ENCODE measurements around the gene MMP24. TPM values are rescaled to one million over a fixed set of nuclear protein-coding genes. Genes with fewer than 3 reads are reported as not detected.

The MMP24 gene
- total RNA-seq, 3 donors from 2014 or later = 0.80 to 2.5 (median 0.98) TPM

- no peaks in the 10 kb centered on the region for H3K9me3 ChIP-seq
- intact Hi-C loops (cut with DNase I; ENCODE audit: low total_unique reads) = no loop called here
- H3K27ac ChIP-seq = peak overlapping the region; percentile 83 to 93
- peaks cover 4% of the 10 kb centered on the region for H3K36me3 ChIP-seq
- peaks cover 0 to 9% of the 10 kb centered on the region in 2 donors for H3K4me1 ChIP-seq
- DNase-seq (ENCODE audit: low spot score in 2 of 2) = no peak
- H3K27me3 ChIP-seq = no peaks in the 10 kb centered on the region
- peak overlapping the region; percentile 64 to 93 (median 90) for H3K4me3 ChIP-seq
- TF ChIP-seq POLR2A (IDR thresholded peaks at IDR 0.05) (no peak), POLR2AphosphoS5 (IDR thresholded peaks at IDR 0.05) (no peak), CTCF (IDR thresholded peaks at IDR 0.05) (no peak)
Measured at GRCh38 chr20:35284992-35285805, 58.7 kb downstream of the MMP24 start.

GRCh38 chr20:35285806-35286076 lies 59.3 kb downstream of the MMP24 start:
- Histone ChIP-seq H3K4me1 (peaks cover 0 to 9% of the 10 kb centered on the region in 2 donors), H3K27ac (no peak overlapping the region)
- intact Hi-C loops (cut with DNase I; ENCODE audit: low total_unique reads) = no loop called here

GRCh38 chr20:35286077-35286898 lies 59.8 kb downstream of the MMP24 start:
- intact Hi-C loops (cut with DNase I; ENCODE audit: low total_unique reads) = no loop called here
- H3K4me3 ChIP-seq = no peak overlapping the region
- TF ChIP-seq POLR2A (IDR thresholded peaks at IDR 0.05) (no peak), CTCF (IDR thresholded peaks at IDR 0.05) (no peak), POLR2AphosphoS5 (IDR thresholded peaks at IDR 0.05) (no peak)
- H3K27me3 ChIP-seq = no peaks in the 10 kb centered on the region
- DNase-seq (ENCODE audit: low spot score in 2 of 2) = no peak
- H3K4me1 ChIP-seq = peaks cover 0 to 9% of the 10 kb centered on the region in 2 donors
- H3K36me3 ChIP-seq = no peaks in the 10 kb centered on the region
- no peak overlapping the region for H3K27ac ChIP-seq
- H3K9me3 ChIP-seq = no peaks in the 10 kb centered on the region

More at GRCh38 chr20:35285806-35286076, 59.3 kb downstream of the MMP24 start:
- no peak for TF ChIP-seq POLR2AphosphoS5 (IDR thresholded peaks at IDR 0.05)
- TF ChIP-seq POLR2A (IDR thresholded peaks at IDR 0.05) = no peak
- no peak for TF ChIP-seq CTCF (IDR thresholded peaks at IDR 0.05)
- no peak overlapping the region for H3K4me3 ChIP-seq
- no peaks in the 10 kb centered on the region for H3K36me3 ChIP-seq
- no peaks in the 10 kb centered on the region for H3K9me3 ChIP-seq
- H3K27me3 ChIP-seq = no peaks in the 10 kb centered on the region
- DNase-seq (ENCODE audit: low spot score in 2 of 2) = no peak

- DNase-seq (ENCODE audit: low spot score in 2 of 2) = no peak
- H3K27ac ChIP-seq = no peak overlapping the region
- no peaks in the 10 kb centered on the region for H3K9me3 ChIP-seq
- H3K36me3 ChIP-seq = no peaks in the 10 kb centered on the region
- peaks cover 0 to 9% of the 10 kb centered on the region in 2 donors for H3K4me1 ChIP-seq
- no peaks in the 10 kb centered on the region for H3K27me3 ChIP-seq
- no peak overlapping the region for H3K4me3 ChIP-seq
- intact Hi-C loops (cut with DNase I; ENCODE audit: low total_unique reads) = no loop called here
- TF ChIP-seq POLR2A (IDR thresholded peaks at IDR 0.05) = no peak
- TF ChIP-seq POLR2AphosphoS5 (IDR thresholded peaks at IDR 0.05) = no peak
- no peak for TF ChIP-seq CTCF (IDR thresholded peaks at IDR 0.05)
Measured at GRCh38 chr20:35286899-35287508, 60.5 kb downstream of the MMP24 start.
